Ishikawa (cell line): ENCODE measurements around the gene CAMSAP3.

Experiments
- FOXM1 ChIP-seq: IDR thresholded peaks from 2 replicates; pipeline ENCODE4 v1.6.1; 2012; ENCODE audit warnings: low read depth, borderline replicate concordance
- USF1 ChIP-seq: IDR thresholded peaks from 2 replicates; pipeline ENCODE4 v1.6.1; 2012

- TF ChIP-seq FOXM1 (no peak), USF1 (no peak)
Observed at GRCh38 chr19:7598180-7598579, 2.5 kb downstream of the CAMSAP3 start.
